GM13976 (cell line): ENCODE data around the gene ASMTL.
"Not testable (repeated sequence)": the region's sequence is repeated elsewhere in the genome, so short reads cannot be mapped to it uniquely, and the experiment has no call there.

ENCODE experiments used
- DNase-seq: peaks from one replicate; pipeline ENCODE4 v3.0.0; 2012; ENCODE audit warnings: low spot score
- in situ Hi-C: fragments of 300-500 bp; cut with MboI; formaldehyde crosslinking; loops from one replicate; pipeline ENCODE4 v1.12.0; 2022; ENCODE audit warnings: low sequenced_read_pairs, mixed read lengths, inconsistent platforms; ENCODE audit not compliant: unreplicated experiment
- TF ChIP-seq, protein P1 (sequence below): IDR thresholded peaks from 2 replicates; pipeline ENCODE4 v1.5.1; 2012; ENCODE audit warnings: borderline replicate concordance, mild to moderate bottlenecking; ENCODE audit not compliant: insufficient read depth; ENCODE audit errors: extremely low read depth, missing control alignments, control extremely low read depth

Gene ASMTL

DNA sequence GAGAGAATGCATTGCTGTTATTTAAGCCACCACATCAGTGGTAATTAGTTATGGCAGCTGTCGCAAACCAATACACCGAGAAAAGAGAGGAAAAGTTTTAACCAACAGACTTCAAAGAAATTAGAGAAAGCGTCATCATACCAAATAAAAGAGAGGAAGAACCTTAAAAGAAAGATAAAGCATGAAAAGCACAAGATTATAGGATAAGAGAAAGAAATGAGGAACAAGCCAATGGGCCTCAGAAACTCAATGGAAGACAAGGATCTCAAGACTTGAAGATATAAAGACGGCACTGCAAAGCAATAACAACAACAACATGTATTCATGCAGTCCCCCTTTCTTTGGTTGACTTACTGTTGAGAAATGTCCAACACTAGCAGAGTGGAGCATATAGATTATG is 22.8 kb upstream of the ASMTL start:
- in situ Hi-C loops: no loop called here
- TF ChIP-seq, protein P1, sequence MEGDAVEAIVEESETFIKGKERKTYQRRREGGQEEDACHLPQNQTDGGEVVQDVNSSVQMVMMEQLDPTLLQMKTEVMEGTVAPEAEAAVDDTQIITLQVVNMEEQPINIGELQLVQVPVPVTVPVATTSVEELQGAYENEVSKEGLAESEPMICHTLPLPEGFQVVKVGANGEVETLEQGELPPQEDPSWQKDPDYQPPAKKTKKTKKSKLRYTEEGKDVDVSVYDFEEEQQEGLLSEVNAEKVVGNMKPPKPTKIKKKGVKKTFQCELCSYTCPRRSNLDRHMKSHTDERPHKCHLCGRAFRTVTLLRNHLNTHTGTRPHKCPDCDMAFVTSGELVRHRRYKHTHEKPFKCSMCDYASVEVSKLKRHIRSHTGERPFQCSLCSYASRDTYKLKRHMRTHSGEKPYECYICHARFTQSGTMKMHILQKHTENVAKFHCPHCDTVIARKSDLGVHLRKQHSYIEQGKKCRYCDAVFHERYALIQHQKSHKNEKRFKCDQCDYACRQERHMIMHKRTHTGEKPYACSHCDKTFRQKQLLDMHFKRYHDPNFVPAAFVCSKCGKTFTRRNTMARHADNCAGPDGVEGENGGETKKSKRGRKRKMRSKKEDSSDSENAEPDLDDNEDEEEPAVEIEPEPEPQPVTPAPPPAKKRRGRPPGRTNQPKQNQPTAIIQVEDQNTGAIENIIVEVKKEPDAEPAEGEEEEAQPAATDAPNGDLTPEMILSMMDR: no peak
- no peak for DNase-seq

DNA sequence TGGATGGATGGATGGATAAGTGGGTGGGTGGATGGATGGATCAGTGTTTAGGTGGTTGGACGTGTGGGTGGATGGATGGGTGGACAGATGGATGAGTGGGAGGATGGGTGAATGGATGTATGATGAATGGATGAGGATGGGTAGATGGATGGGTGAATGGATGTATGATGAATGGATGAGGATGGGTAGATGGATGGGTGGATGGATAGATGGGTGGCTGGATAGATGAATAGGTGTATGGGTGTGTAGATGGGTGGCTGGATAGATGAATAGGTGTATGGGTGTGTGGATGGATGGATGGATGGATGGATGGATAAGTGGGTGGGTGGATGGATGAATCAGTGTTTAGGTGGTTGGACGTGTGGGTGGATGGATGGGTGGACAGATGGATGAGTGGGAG is 21.9 kb upstream of the ASMTL start:
- in situ Hi-C loops, DNase-seq: not testable (repeated sequence)

DNA sequence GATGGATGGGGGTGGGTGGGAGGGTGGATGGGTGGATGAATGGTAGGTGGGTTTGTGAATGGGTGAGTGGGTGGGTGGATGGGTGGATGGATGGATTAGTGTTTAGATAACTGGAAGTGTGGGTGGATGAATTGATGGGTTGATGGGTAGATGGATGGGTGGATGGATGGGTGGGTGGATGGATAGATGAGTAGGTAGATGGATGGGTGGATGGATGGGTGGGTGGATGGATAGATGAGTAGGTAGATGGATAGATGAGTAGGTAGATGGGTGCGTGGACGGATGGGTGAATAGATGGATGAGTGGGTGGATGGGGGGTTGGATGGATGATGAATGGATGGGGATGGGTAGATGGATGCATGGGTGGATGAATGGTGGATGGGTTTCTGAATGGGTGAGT is 20.3 kb upstream of the ASMTL start:
- in situ Hi-C loops: no loop called here
- TF ChIP-seq, protein P1: no peak
- no peak for DNase-seq

DNA sequence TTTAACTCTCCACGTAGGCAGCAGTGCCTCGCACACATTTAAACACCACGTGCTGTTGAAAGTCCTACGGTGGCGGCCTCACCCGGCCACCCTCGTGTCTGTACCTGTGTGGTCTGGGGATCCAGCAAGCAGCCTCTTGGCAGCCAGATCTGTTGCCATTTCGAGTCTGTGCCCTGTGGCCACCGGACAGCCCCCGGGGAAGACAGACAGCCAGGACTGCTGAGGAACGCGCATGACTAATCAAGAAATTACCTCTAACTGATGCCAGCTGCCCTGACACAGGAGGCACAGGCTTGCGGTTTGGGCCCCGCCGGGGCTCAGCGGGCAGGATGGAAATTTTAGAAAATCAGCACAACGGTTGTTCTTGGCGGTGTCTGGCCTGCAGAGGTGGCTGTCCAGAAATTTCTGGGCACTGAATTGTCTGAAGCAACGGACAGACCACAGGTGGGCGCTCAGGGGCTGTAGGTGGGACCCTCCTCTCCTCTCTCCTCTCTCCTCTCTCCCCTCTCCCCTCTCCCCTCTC is 15.6 kb upstream of the ASMTL start:
- in situ Hi-C loops: loop anchor here (10.0 kb wide), 1 partner anchor 56 kb away; no protein-coding TSS in a partner anchor
- peak; percentile 71 for DNase-seq
- TF ChIP-seq, protein P1: peak; percentile 42

DNA sequence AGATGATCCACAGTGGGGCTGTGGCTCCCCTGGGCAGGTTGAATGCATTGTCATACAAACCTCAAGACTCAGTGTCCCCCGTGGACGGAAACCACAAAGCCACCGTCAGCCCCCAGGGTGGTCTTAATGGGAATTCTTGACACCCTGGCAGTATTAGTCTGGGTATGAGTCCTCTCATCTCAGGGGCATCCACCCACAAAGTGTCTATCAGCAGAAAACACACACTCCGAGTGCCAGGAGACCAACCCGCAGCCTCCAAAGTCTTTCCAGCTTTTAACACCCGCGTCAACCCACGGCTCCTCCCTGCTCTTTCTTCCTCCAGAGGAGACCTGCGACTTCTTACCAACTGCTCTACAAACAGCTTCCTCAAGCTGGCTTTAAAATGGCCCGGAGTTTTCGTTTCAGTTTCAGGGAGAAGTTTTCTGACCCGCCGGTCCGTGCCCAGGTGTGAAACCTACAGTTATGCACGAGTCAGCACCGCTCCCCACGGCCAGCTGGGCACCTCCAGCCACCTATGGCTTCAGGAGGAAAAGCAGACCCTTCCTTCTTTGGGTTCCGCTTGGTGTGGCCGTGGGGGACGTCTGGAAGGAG is 14.4 kb upstream of the ASMTL start:
- DNase-seq: peak; percentile 68
- in situ Hi-C loops: loop anchor here (10.0 kb wide), 1 partner anchor 58 kb away; no protein-coding TSS in a partner anchor
- TF ChIP-seq, protein P1: no peak

DNA sequence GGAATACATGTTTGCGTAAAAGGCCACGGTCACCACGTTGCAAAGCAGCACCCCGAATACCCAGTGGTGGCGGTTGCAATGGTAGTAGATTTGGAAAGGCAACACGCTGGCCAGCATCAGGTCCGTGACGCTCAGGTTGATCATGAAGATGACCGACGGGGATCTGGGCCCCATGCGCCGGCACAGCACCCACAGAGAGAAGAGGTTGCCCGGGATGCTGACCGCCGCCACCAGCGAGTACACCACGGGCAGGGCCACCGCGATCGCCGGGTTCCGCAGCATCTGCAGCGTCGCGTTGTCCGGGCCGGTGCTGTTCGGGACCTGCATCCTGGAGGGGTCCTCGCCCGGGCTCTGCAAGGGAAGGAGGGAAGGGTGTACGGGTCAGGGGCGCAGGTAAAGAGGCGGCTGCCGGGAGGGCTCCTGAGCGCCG is 13.5 kb upstream of the ASMTL start:
- DNase-seq: no peak
- TF ChIP-seq, protein P1: no peak
- in situ Hi-C loops: loop anchor here (10.0 kb wide), 1 partner anchor 59 kb away; no protein-coding TSS in a partner anchor
